ENCODE data around the gene WDR72. TPM values are rescaled to one million over a fixed set of nuclear protein-coding genes. Genes with fewer than 3 reads are reported as not detected.
"Not testable (repeated sequence)": the region's sequence is repeated elsewhere in the genome, so short reads cannot be mapped to it uniquely, and the experiment has no call there.

The WDR72 gene
- total RNA-seq, 4 donors from 2014 or later = 0.04 to 0.73 (median 0.08) TPM; not detected in 1

DNA sequence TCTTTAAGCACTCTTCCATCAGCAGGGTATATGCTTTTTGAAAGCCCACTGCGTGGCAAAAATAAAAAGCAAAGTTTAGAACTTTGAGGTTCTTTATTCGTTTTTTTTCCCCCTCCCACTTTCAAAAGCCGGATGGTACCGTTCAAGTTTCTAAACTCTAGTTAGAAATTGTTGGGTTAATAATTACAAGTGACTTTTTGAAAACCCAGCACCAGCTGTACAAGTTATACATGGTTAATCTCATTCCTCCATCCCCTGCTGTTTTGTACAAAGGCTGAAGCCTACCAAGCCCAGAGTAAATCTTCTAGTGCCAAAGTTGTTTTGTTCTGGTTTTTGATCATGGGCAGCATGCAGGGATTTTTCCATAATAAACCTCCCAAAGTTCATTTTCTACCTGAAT, 48.6 kb downstream of the WDR72 start:
- WGBS, 2 donors = 63 to 68% methylated on average over 4 of the region's 4 CpGs
- no peak for DNase-seq
- Histone ChIP-seq H3K27me3 (no peaks in the 10 kb centered on the region), H3K4me1 (no peaks in the 10 kb centered on the region), H3K36me3 (no peaks in the 10 kb centered on the region), H3K4me3 (no peak overlapping the region), H3K9me3 (no peaks in the 10 kb centered on the region), H3K27ac (no peak overlapping the region)
- intact Hi-C loops (cut with DNase I) = loop anchor here (10.0 kb wide), 1 partner anchor 926 kb away; no protein-coding TSS in a partner anchor
- TF ChIP-seq POLR2A (IDR thresholded peaks at IDR 0.05) = no peak
- TF ChIP-seq, protein P1, sequence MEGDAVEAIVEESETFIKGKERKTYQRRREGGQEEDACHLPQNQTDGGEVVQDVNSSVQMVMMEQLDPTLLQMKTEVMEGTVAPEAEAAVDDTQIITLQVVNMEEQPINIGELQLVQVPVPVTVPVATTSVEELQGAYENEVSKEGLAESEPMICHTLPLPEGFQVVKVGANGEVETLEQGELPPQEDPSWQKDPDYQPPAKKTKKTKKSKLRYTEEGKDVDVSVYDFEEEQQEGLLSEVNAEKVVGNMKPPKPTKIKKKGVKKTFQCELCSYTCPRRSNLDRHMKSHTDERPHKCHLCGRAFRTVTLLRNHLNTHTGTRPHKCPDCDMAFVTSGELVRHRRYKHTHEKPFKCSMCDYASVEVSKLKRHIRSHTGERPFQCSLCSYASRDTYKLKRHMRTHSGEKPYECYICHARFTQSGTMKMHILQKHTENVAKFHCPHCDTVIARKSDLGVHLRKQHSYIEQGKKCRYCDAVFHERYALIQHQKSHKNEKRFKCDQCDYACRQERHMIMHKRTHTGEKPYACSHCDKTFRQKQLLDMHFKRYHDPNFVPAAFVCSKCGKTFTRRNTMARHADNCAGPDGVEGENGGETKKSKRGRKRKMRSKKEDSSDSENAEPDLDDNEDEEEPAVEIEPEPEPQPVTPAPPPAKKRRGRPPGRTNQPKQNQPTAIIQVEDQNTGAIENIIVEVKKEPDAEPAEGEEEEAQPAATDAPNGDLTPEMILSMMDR (IDR thresholded peaks at IDR 0.05) = no peak

DNA sequence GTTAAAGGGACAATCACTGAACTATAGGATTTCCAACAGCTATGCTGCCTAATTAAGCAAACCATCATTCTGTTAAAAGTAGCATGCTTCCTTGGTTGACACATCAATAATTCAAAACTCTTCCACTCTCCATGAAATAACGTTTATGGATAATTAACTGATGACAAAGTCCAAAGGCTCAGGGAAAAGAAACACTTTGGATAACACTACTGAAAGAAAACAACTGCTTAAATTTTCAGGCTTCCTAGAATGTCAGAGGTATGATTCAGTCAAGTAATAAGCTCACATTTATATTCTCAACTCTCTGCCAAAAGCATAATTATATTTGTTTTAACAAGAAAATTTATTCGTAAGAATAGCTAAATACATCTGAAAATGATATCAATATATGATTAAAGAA, 49.6 kb downstream of the WDR72 start:
- intact Hi-C loops (cut with DNase I) = loop anchor here (10.0 kb wide), 1 partner anchor 925 kb away; no protein-coding TSS in a partner anchor
- no peak for DNase-seq
- WGBS, 2 donors = 33 to 34% methylated on average over 2 of the region's 2 CpGs
- no peak overlapping the region for H3K4me3 ChIP-seq
- H3K4me1 ChIP-seq = no peaks in the 10 kb centered on the region
- H3K27ac ChIP-seq = no peak overlapping the region
- no peaks in the 10 kb centered on the region for H3K9me3 ChIP-seq
- TF ChIP-seq, protein P1 (IDR thresholded peaks at IDR 0.05) = no peak
- TF ChIP-seq POLR2A (IDR thresholded peaks at IDR 0.05) = no peak
- no peaks in the 10 kb centered on the region for H3K36me3 ChIP-seq
- H3K27me3 ChIP-seq = no peaks in the 10 kb centered on the region

DNA sequence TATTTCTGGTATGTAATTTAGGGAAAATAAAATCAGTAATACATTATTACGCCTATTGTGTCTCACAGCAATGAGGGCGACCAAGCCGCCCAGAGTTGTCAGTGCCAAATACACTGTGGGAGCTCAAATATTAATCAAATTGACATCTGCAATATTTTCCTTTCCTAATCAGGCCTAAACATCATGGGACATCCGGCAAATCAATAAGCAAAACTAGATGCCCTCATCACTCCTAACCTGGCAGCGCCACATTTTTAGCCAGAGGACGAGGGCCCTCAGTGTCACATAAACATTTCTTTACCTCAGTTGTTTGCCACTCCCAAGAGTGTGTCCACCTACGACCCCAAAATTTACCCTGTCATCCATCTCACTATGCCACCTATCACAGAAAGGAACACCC, 64.1 kb downstream of the WDR72 start:
- intact Hi-C loops (cut with DNase I) = no loop called here

DNA sequence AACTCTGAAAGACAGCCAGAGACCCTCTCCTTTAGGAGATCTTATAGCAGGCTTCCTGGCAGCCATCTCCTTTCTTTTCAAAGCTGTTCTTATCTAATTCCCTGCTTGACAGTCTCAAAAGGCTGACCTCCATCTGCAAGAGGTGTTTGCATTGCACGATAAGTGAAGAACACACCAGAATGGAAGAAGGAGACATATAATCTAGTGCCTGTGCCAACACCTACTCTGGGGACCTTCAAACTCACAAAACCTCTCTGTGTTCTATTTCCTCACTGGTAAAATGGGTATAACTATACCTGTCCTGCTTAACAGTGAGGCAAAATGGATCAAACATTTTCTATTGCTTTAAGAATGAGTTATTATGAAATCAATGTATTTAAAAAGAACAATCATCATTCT, 65.0 kb downstream of the WDR72 start:
- Histone ChIP-seq H3K27me3 (no peaks in the 10 kb centered on the region), H3K27ac (no peak overlapping the region), H3K36me3 (no peaks in the 10 kb centered on the region), H3K4me1 (peaks cover 0 to 7% (median 0%) of the 10 kb centered on the region in 3 donors), H3K9me3 (no peaks in the 10 kb centered on the region), H3K4me3 (no peak overlapping the region)
- WGBS, 2 donors = 33% methylated on average over 1 of the region's 1 CpG
- intact Hi-C loops (cut with DNase I) = no loop called here
- no peak for DNase-seq
- TF ChIP-seq, protein P1 (IDR thresholded peaks at IDR 0.05) = no peak
- TF ChIP-seq POLR2A (IDR thresholded peaks at IDR 0.05) = no peak

More for the DNA sequence above, 64.1 kb downstream of the WDR72 start:
- DNase-seq = no peak
- H3K27ac ChIP-seq = no peak overlapping the region
- H3K36me3 ChIP-seq = no peaks in the 10 kb centered on the region
- H3K27me3 ChIP-seq = no peaks in the 10 kb centered on the region
- TF ChIP-seq, protein P1 (IDR thresholded peaks at IDR 0.05) = no peak
- no peak for TF ChIP-seq POLR2A (IDR thresholded peaks at IDR 0.05)
- H3K4me3 ChIP-seq = no peak overlapping the region
- H3K9me3 ChIP-seq = no peaks in the 10 kb centered on the region
- 61 to 75% methylated on average over 7 of the region's 7 CpGs for WGBS, 2 donors
- H3K4me1 ChIP-seq = peaks cover 0 to 7% (median 0%) of the 10 kb centered on the region in 3 donors

DNA sequence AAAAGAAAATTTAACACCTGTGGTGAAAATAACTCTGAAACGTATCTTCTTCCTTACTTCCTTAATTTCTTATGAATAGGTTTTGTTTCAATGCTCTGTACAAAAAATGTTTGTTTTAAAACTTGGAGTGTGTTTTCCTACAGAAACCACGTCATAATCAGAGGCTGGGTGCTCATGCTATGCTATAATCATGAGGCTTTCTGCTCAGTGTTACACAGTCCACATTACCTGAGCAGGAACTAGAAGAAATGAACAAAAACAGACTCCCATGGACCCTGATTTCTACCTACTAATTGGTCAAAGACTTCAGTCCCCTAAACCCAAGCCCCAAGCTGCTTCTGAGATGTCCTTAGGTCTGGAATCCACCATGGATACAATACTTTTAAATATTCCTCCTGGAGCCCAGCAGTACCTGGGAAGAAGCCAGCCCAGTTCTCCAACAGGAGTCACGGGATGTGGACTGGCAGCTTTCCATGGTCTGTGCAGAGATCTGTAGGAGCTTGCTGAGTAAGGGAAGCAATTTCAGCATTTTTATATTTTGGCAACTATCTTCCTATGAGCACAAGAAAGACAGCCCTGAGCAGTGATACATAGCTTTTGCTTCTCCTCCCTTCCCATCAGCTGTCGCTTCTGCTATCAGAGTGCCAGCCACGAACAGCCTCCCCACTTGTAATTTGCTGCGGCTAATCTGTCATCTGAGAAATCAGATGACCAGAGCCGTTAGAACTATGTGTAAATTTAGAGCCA, 65.6 kb downstream of the WDR72 start:
- H3K27ac ChIP-seq = no peak overlapping the region
- 17 to 21% methylated on average over 6 to 7 of the region's 7 CpGs for WGBS, 2 donors

DNA sequence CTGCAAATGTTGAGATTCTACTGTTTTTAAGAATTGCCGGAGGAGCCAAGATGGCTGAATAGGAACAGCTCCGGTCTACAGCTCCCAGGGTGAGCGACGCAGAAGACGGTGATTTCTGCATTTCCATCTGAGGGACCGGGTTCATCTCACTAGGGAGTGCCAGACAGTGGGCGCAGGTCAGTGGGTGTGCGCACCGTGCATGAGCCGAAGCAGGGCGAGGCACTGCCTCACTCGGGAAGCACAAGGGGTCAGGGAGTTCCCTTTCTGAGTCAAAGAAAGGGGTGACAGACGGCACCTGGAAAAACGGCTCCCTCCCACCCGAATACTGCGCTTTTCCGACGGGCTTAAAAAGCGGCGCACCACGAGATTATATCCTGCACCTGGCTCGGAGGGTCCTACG, 75.3 kb downstream of the WDR72 start:
- H3K4me1 ChIP-seq; H3K9me3 ChIP-seq; H3K4me3 ChIP-seq; H3K36me3 ChIP-seq; H3K27ac ChIP-seq; H3K27me3 ChIP-seq; intact Hi-C loops (cut with DNase I); DNase-seq: not testable (repeated sequence)
- WGBS, 2 donors = 80 to 86% methylated on average over 11 to 17 of the region's 23 CpGs

More for the DNA sequence above, 65.6 kb downstream of the WDR72 start:
- no peak for TF ChIP-seq POLR2A (IDR thresholded peaks at IDR 0.05)
- TF ChIP-seq, protein P1 (IDR thresholded peaks at IDR 0.05) = no peak
- Histone ChIP-seq H3K4me1 (peaks cover 0 to 7% (median 0%) of the 10 kb centered on the region in 3 donors), H3K36me3 (no peaks in the 10 kb centered on the region), H3K4me3 (no peak overlapping the region), H3K9me3 (no peaks in the 10 kb centered on the region), H3K27me3 (no peaks in the 10 kb centered on the region)
- no peak for DNase-seq
- intact Hi-C loops (cut with DNase I) = no loop called here
